GM18519 (cell line): ENCODE results near the gene CARD10.

ENCODE experiments used
- ATAC-seq: cut with Tn5 transposase; IDR thresholded peaks from one replicate; pipeline ENCODE4 v1.9.1; 2021; ENCODE audit warnings: mild to moderate bottlenecking, moderate library complexity; ENCODE audit not compliant: unreplicated experiment, low FRiP score

The CARD10 gene

GRCh38 chr22:37491106-37491505, 28.1 kb downstream of the CARD10 start:
- no peak for ATAC-seq

GRCh38 chr22:37489983-37490382, 29.2 kb downstream of the CARD10 start:
- ATAC-seq = no peak

GRCh38 chr22:37488337-37489135, 30.7 kb downstream of the CARD10 start:
- ATAC-seq = no peak

GRCh38 chr22:37487571-37487970, 31.6 kb downstream of the CARD10 start:
- ATAC-seq = no peak

- no peak for ATAC-seq
Observed at GRCh38 chr22:37487129-37487528, 32.1 kb downstream of the CARD10 start.

GRCh38 chr22:37486224-37486845, 32.9 kb downstream of the CARD10 start, which contains the start of gene MFNG:
Gene MFNG, minus strand, starts transcription at chr22:37486384. Its CDS starts 207 bp downstream, at chr22:37486177.
- no peak for ATAC-seq

- ATAC-seq = no peak
Observed at GRCh38 chr22:37485395-37486223, 33.6 kb downstream of the CARD10 start.

- no peak for ATAC-seq
Observed at GRCh38 chr22:37484480-37485394, 34.5 kb downstream of the CARD10 start.

- ATAC-seq = no peak
Observed at GRCh38 chr22:37483050-37483449, 36.2 kb downstream of the CARD10 start.

- no peak for ATAC-seq
Observed at GRCh38 chr22:37482244-37482643, 37.0 kb downstream of the CARD10 start.

GRCh38 chr22:37481347-37481907, 37.8 kb downstream of the CARD10 start:
- ATAC-seq = no peak

- no peak for ATAC-seq
Observed at GRCh38 chr22:37480387-37481346, 38.5 kb downstream of the CARD10 start.

GRCh38 chr22:37479196-37479595, 40.0 kb downstream of the CARD10 start:
- no peak for ATAC-seq

GRCh38 chr22:37476389-37477329, 42.6 kb downstream of the CARD10 start:
- no peak for ATAC-seq

- no peak for ATAC-seq
Observed at GRCh38 chr22:37474447-37475090, 44.6 kb downstream of the CARD10 start.

- no peak for ATAC-seq
Observed at GRCh38 chr22:37473437-37473946, 45.7 kb downstream of the CARD10 start.
